Measurements from ENCODE around the gene TNPO2. TPM values are rescaled to one million over a fixed set of nuclear protein-coding genes. Genes with fewer than 3 reads are reported as not detected.

The TNPO2 gene
- total and polyA plus RNA-seq, 4 experiments from 2014 or later: 0.60 to 67.2 (median 33.9) TPM

DNA sequence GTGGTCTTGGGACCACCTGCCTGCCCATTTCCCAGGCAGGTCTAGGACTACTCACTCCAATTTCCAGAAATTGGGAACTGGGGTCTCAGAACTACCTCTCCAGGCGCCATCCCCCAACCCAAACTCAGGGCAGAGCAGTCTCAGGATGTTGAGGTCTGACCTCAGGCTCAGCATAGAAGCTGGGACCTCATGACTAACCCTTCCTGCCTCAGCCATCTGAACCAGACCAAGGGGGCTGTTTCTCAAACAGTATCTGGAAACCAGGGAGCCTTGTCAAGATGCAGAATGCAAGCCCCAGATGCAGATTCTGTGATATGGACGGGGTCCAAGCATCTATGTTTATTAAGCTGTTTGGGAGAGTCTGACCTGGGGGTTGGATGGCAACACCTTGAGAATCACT is 28.6 kb downstream of the TNPO2 start:
- Histone ChIP-seq H3K9me3 (ENCODE audit: control insufficient read depth in 1 of 2, low read length in 2 of 2) (no peaks in the 10 kb centered on the region), H3K4me3 (ENCODE audit: low read length in 2 of 2) (no peak overlapping the region), H3K27ac (ENCODE audit: low read depth, low read length) (no peak overlapping the region), H3K36me3 (ENCODE audit: insufficient read depth, low read length) (no peaks in the 10 kb centered on the region), H3K4me1 (ENCODE audit: insufficient read depth, low read length) (peaks cover 17% of the 10 kb centered on the region), H3K27me3 (ENCODE audit: insufficient read depth, low read length) (no peaks in the 10 kb centered on the region)
- CTCF ChIA-PET (ENCODE audit: partially characterized antibody): interaction anchor here (0.9 to 1.0 kb wide), 2 partner anchors 9 to 24 kb away, joined by 3 to 5 read pairs; no protein-coding TSS in a partner anchor
- Mint-ChIP-seq H3K27me3 (no peaks in the 10 kb centered on the region), H3K36me3 (peaks cover 0 to 12% of the 10 kb centered on the region in 2 donors), H3K27ac (peak overlapping the region in 1 of 7 donors; percentile 23), H3K4me3 (peak overlapping the region in 6 of 8 donors; percentile 39 to 57 (median 49)), H3K4me1 (peaks cover 4 to 17% (median 10%) of the 10 kb centered on the region in 4 donors), H3K9me3 (peaks cover 0 to 2% (median 0%) of the 10 kb centered on the region in 8 donors)
- POLR2A ChIA-PET (ENCODE audit: partially characterized antibody): interaction anchor here (0.9 to 4.4 kb wide), 5 partner anchors 14 to 40 kb away, joined by 3 to 34 read pairs (median 24); partner anchors contain the start of genes DHPS, GET3 and TRIR
- DNase-seq: no peak
- intact Hi-C loops (cut with micrococcal nuclease): no loop called here

GRCh38 chr19:12694641-12695040 is 29.1 kb downstream of the TNPO2 start:
- peaks cover 4 to 17% (median 10%) of the 10 kb centered on the region in 4 donors for H3K4me1 Mint-ChIP-seq
- ChIA-PET POLR2A (ENCODE audit: partially characterized antibody) (interaction anchor here (1.1 to 4.4 kb wide), 3 partner anchors 13 to 41 kb away, joined by 3 to 34 read pairs (median 24); partner anchors contain the start of genes DHPS, GET3 and TRIR), CTCF (ENCODE audit: partially characterized antibody) (interaction anchor here (0.9 to 1.0 kb wide), 2 partner anchors 8 to 23 kb away, joined by 3 to 5 read pairs; no protein-coding TSS in a partner anchor)
- Histone ChIP-seq H3K4me1 (ENCODE audit: insufficient read depth, low read length) (peaks cover 17% of the 10 kb centered on the region), H3K9me3 (ENCODE audit: control insufficient read depth in 1 of 2, low read length in 2 of 2) (no peaks in the 10 kb centered on the region), H3K27ac (ENCODE audit: low read depth, low read length) (no peak overlapping the region), H3K27me3 (ENCODE audit: insufficient read depth, low read length) (no peaks in the 10 kb centered on the region), H3K4me3 (ENCODE audit: low read length in 2 of 2) (no peak overlapping the region), H3K36me3 (ENCODE audit: insufficient read depth, low read length) (no peaks in the 10 kb centered on the region)
- intact Hi-C loops (cut with micrococcal nuclease): no loop called here
- H3K27ac Mint-ChIP-seq: no peak overlapping the region
- peak overlapping the region in 1 of 8 donors; percentile 7 for H3K4me3 Mint-ChIP-seq
- H3K27me3 Mint-ChIP-seq: no peaks in the 10 kb centered on the region
- DNase-seq: no peak
- peaks cover 0 to 12% of the 10 kb centered on the region in 2 donors for H3K36me3 Mint-ChIP-seq
- peaks cover 0 to 2% (median 0%) of the 10 kb centered on the region in 8 donors for H3K9me3 Mint-ChIP-seq

DNA sequence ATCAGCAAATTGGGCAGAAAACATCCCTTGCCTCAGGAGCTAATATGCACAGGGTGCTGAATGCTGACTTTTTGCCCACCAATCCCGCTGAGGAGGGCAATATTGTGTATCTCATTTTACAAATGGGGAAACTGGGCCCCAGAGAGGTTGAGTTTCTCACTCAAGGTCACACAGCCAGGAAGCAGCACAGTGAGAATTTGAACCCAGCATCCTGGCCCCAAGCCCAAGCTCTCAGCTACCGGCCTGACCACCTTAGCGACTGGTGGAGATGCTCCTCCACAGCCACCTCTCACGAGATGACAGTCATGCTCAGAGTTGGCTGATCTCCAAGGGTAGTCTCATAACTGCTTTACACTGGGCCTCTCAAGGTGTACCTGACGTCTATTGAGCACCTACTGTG is 30.8 kb downstream of the TNPO2 start:
- DNase-seq: no peak
- no peaks in the 10 kb centered on the region for H3K27me3 Mint-ChIP-seq
- no peaks in the 10 kb centered on the region for H3K9me3 ChIP-seq (ENCODE audit: control insufficient read depth in 1 of 2, low read length in 2 of 2)
- no peak overlapping the region for H3K4me3 Mint-ChIP-seq
- H3K27ac ChIP-seq (ENCODE audit: low read depth, low read length): no peak overlapping the region
- H3K36me3 Mint-ChIP-seq: peaks cover 0 to 7% of the 10 kb centered on the region in 2 donors
- H3K9me3 Mint-ChIP-seq: peaks cover 0 to 2% (median 0%) of the 10 kb centered on the region in 8 donors
- intact Hi-C loops (cut with micrococcal nuclease): no loop called here
- CTCF ChIA-PET (ENCODE audit: partially characterized antibody): interaction anchor here (1.7 kb wide), 1 partner anchor 16 kb away, joined by 4 read pairs; no protein-coding TSS in a partner anchor
- no peaks in the 10 kb centered on the region for H3K27me3 ChIP-seq (ENCODE audit: insufficient read depth, low read length)
- H3K4me1 Mint-ChIP-seq: peaks cover 2 to 14% (median 8%) of the 10 kb centered on the region in 4 donors
- no peak overlapping the region for H3K27ac Mint-ChIP-seq
- POLR2A ChIA-PET (ENCODE audit: partially characterized antibody): interaction anchor here (1.2 kb wide), 1 partner anchor 41 kb away, joined by 3 read pairs; the partner anchor contains the start of gene TRIR
- no peak overlapping the region for H3K4me3 ChIP-seq (ENCODE audit: low read length in 2 of 2)
- no peaks in the 10 kb centered on the region for H3K36me3 ChIP-seq (ENCODE audit: insufficient read depth, low read length)
- peaks cover 17% of the 10 kb centered on the region for H3K4me1 ChIP-seq (ENCODE audit: insufficient read depth, low read length)

DNA sequence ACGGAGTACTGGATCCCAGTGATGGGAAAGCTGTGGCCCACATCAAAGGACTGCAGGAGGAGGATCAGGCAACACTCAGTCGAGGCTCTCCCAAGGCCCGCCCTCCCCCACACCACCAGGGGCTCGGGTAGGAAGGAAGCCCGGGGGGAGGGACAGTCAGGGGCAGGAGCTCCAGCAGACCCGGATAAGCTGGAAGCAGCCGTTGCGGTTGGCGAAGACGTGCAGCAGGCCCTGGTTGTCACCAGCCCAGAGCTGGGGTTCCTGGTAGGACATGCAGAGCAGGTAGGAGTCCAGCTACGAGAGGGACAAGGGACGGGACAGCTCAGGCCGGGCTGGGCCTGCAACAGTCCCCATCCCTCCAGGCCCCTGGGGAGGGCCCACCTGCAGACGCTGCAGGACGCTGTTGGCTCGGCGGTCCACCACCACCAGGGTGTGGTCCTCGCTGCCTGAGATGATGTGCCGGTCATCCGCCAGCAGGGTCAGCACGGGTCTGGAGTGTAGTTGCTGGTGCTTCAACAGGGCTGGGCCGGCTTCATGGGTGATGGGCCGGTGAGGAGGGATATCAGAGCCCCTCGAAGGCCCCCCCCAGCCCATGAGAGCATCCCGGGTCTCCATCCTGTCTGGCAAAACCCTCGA is 34.0 kb downstream of the TNPO2 start:
- H3K4me3 Mint-ChIP-seq: no peak overlapping the region
- Histone ChIP-seq H3K36me3 (ENCODE audit: insufficient read depth, low read length) (no peaks in the 10 kb centered on the region), H3K4me3 (ENCODE audit: low read length in 2 of 2) (no peak overlapping the region), H3K9me3 (ENCODE audit: control insufficient read depth in 1 of 2, low read length in 2 of 2) (no peaks in the 10 kb centered on the region), H3K27ac (ENCODE audit: low read depth, low read length) (no peak overlapping the region), H3K4me1 (ENCODE audit: insufficient read depth, low read length) (no peaks in the 10 kb centered on the region), H3K27me3 (ENCODE audit: insufficient read depth, low read length) (no peaks in the 10 kb centered on the region)
- CTCF ChIA-PET (ENCODE audit: partially characterized antibody): no interaction called here
- no peak overlapping the region for H3K27ac Mint-ChIP-seq
- peaks cover 0 to 1% of the 10 kb centered on the region in 2 donors for H3K36me3 Mint-ChIP-seq
- no peaks in the 10 kb centered on the region for H3K9me3 Mint-ChIP-seq
- POLR2A ChIA-PET (ENCODE audit: partially characterized antibody): no interaction called here
- intact Hi-C loops (cut with micrococcal nuclease): no loop called here
- peaks cover 0 to 1% (median 0%) of the 10 kb centered on the region in 4 donors for H3K4me1 Mint-ChIP-seq
- H3K27me3 Mint-ChIP-seq: no peaks in the 10 kb centered on the region
- DNase-seq: no peak

DNA sequence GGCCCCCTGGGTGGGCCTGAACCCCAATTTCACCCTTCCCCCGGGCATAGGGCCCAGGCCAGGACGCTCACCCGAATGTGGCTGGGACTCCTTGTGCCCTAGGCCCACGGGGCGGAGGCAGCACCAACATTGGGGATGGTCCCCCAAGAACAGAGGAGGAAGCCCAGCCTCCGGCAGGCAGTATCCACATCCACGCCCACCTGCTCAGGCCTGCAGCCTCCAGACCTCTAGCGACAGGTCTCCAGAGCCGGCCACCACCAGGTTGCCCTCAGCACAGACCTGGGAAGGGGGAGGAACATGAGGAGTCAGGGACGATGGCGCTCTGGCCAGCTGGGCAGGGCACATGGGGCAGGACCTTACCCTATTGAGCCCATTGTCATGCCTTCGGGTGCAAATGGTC is 34.7 kb downstream of the TNPO2 start:
- H3K27ac Mint-ChIP-seq: no peak overlapping the region
- DNase-seq: no peak
- intact Hi-C loops (cut with micrococcal nuclease): no loop called here
- H3K9me3 Mint-ChIP-seq: no peaks in the 10 kb centered on the region
- H3K27me3 ChIP-seq (ENCODE audit: insufficient read depth, low read length): no peaks in the 10 kb centered on the region
- no peak overlapping the region for H3K27ac ChIP-seq (ENCODE audit: low read depth, low read length)
- no peaks in the 10 kb centered on the region for H3K4me1 ChIP-seq (ENCODE audit: insufficient read depth, low read length)
- peaks cover 0 to 1% (median 0%) of the 10 kb centered on the region in 4 donors for H3K4me1 Mint-ChIP-seq
- no peaks in the 10 kb centered on the region for H3K36me3 ChIP-seq (ENCODE audit: insufficient read depth, low read length)
- H3K36me3 Mint-ChIP-seq: peaks cover 0 to 1% of the 10 kb centered on the region in 2 donors
- H3K4me3 ChIP-seq (ENCODE audit: low read length in 2 of 2): no peak overlapping the region
- ChIA-PET POLR2A (ENCODE audit: partially characterized antibody) (no interaction called here), CTCF (ENCODE audit: partially characterized antibody) (no interaction called here)
- no peaks in the 10 kb centered on the region for H3K9me3 ChIP-seq (ENCODE audit: control insufficient read depth in 1 of 2, low read length in 2 of 2)
- no peaks in the 10 kb centered on the region for H3K27me3 Mint-ChIP-seq
- H3K4me3 Mint-ChIP-seq: no peak overlapping the region

- no peaks in the 10 kb centered on the region for H3K36me3 ChIP-seq (ENCODE audit: insufficient read depth, low read length)
- no peak for DNase-seq
- no peaks in the 10 kb centered on the region for H3K9me3 Mint-ChIP-seq
- ChIA-PET POLR2A (ENCODE audit: partially characterized antibody) (interaction anchor here (0.7 kb wide), 1 partner anchor 8 kb away, joined by 3 read pairs; the partner anchor contains the start of gene FBXW9), CTCF (ENCODE audit: partially characterized antibody) (no interaction called here)
- no peaks in the 10 kb centered on the region for H3K27me3 Mint-ChIP-seq
- no peaks in the 10 kb centered on the region for H3K9me3 ChIP-seq (ENCODE audit: control insufficient read depth in 1 of 2, low read length in 2 of 2)
- H3K27ac ChIP-seq (ENCODE audit: low read depth, low read length): no peak within 1 kb of the TSS
- intact Hi-C loops (cut with micrococcal nuclease): no loop called here
- H3K27me3 ChIP-seq (ENCODE audit: insufficient read depth, low read length): no peaks in the 10 kb centered on the region
- no peak within 1 kb of the TSS for H3K27ac Mint-ChIP-seq
- no peak within 1 kb of the TSS for H3K4me3 Mint-ChIP-seq
- peaks cover 0 to 1% of the 10 kb centered on the region in 2 donors for H3K36me3 Mint-ChIP-seq
- H3K4me1 Mint-ChIP-seq: peaks cover 0 to 4% (median 0%) of the 10 kb centered on the region in 4 donors
- no peaks in the 10 kb centered on the region for H3K4me1 ChIP-seq (ENCODE audit: insufficient read depth, low read length)
- no peak within 1 kb of the TSS for H3K4me3 ChIP-seq (ENCODE audit: low read length in 2 of 2)
Observed at GRCh38 chr19:12687496-12688196, 36.1 kb downstream of the TNPO2 start, which contains the start of gene GNG14. Gene GNG14 (plus strand): TSS chr19:12687998. CDS start chr19:12688049, 51 bp downstream.

DNA sequence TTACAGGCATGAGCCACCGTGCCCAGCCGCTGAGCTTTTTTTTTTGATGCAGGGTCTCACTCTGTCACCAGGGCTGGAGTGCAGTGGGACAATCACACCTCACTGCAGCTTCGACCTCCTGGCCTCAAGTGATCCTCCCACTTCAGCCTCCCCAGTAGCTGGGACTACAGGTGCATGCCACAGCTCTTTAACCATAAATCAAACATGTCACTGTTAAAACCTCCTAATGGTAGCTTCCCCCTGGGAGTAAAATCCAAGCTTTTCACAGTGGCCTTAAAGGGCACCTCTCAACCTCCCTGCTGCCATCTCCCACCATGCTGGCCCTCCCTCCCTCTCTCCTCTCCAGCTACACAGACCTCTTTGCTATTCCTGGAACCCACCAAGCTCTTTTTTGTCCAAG is 37.9 kb downstream of the TNPO2 start:
- Histone ChIP-seq H3K36me3 (ENCODE audit: insufficient read depth, low read length) (no peaks in the 10 kb centered on the region), H3K9me3 (ENCODE audit: control insufficient read depth in 1 of 2, low read length in 2 of 2) (no peaks in the 10 kb centered on the region), H3K4me3 (ENCODE audit: low read length in 2 of 2) (no peak overlapping the region), H3K27ac (ENCODE audit: low read depth, low read length) (no peak overlapping the region), H3K27me3 (ENCODE audit: insufficient read depth, low read length) (no peaks in the 10 kb centered on the region), H3K4me1 (ENCODE audit: insufficient read depth, low read length) (peaks cover 2% of the 10 kb centered on the region)
- POLR2A ChIA-PET (ENCODE audit: partially characterized antibody): interaction anchor here (1.3 to 2.0 kb wide), 2 partner anchors 10 to 36 kb away, joined by 3 to 6 read pairs; partner anchors contain the start of gene FBXW9
- Mint-ChIP-seq H3K27me3 (no peaks in the 10 kb centered on the region), H3K36me3 (peaks cover 5 to 9% of the 10 kb centered on the region in 2 donors), H3K27ac (peak overlapping the region in 1 of 7 donors; percentile 38), H3K9me3 (no peaks in the 10 kb centered on the region), H3K4me3 (no peak overlapping the region), H3K4me1 (peaks cover 4 to 14% (median 7%) of the 10 kb centered on the region in 4 donors)
- intact Hi-C loops (cut with micrococcal nuclease): no loop called here
- CTCF ChIA-PET (ENCODE audit: partially characterized antibody): interaction anchor here (0.6 to 1.8 kb wide), 6 partner anchors 9 to 509 kb away, joined by 3 to 9 read pairs (median 3); no protein-coding TSS in a partner anchor
- DNase-seq: no peak
